Activated gamma-delta T cell treated with anti-CD3 and anti-CD28 coated beads, Interleukin-2, amount 50 U/mL, for 16 hours (primary cell): ENCODE measurements around the gene CMBL.
"Not testable (repeated sequence)": the region's sequence is repeated elsewhere in the genome, so short reads cannot be mapped to it uniquely, and the experiment has no call there.

Experiments
- DNase-seq: peaks from one replicate; pipeline ENCODE4 v3.0.0-alpha.2; 2020; ENCODE audit warnings: low read depth

The CMBL gene

DNA sequence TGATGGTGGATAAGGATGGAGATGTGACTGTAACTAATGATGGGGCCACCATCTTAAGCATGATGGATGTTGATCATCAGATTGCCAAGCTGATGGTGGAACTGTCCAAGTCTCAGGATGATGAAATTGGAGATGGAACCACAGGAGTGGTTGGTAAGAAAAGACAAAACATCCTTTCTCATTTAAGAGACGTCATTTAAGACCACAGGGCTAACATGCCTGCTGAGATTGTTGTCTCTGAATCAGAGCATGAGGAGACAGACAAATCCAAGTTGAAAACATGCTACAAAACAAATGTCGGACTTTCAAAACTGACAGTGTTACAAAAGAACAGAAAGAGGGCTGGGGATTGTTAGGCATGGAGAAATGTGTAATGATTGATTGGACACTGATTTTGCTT lies 53.0 kb downstream of the CMBL start:
- DNase-seq: no peak

DNA sequence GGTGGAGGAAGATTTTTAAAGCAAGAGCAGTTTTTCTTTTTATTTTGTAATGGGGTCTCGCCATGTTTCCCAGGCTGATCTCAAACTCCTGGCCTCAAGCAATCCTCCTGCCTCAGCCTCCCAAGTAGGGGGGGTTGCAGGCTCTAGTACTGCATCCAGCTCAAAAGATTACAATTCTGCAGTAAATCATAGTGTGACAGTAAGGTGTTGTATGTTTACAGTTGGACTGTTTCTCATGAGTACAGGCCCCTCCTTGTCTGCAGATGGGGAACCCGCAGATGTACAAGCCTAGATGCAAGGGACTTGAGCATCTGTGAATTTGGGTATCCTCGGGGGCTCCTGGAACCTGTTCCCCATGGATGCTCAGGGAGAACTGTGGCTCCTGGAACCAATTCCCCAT lies 54.3 kb downstream of the CMBL start:
- no peak for DNase-seq

DNA sequence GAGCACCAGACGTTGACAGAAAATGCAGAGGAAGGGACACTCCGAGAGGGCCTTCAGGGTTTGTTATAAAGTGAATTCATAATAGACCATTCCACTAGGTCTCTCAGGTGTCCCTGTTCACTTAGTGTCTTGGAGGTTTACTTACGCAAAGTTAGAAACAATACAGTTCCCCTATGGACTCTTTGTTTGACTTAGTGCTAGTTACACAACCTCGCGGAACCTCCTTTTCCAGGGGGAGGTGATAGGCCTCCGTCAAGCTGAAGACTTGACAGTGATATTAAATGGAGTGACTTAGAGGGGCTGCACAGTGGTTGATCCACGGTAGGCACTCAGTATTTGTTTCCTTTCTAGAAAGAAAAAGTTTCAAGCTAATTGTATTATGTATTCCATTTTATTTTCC lies 56.3 kb downstream of the CMBL start:
- no peak for DNase-seq

DNA sequence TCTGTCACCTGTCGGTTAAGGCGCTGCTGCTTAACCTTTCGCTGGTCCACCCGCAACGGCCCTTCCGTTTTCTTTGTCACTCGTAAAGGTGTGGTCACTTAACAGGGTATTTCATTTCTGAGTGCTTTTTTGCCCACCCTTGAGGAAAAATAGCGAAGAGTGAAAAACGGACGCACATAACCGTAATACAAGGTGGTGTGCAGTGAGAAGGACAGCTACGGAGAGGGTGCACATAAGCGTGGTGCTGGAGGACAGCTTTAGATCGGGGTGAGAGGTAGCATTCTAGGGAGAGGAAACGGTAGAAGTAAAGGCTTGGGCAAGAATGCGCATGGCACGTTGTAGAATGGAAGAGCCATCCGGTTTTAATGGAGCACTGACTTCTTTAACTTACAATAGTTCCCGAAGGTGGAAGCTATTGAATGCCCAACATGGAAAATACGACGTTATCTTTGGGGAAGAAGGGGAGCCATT lies 56.9 kb downstream of the CMBL start:
- DNase-seq: peak; percentile 10

DNA sequence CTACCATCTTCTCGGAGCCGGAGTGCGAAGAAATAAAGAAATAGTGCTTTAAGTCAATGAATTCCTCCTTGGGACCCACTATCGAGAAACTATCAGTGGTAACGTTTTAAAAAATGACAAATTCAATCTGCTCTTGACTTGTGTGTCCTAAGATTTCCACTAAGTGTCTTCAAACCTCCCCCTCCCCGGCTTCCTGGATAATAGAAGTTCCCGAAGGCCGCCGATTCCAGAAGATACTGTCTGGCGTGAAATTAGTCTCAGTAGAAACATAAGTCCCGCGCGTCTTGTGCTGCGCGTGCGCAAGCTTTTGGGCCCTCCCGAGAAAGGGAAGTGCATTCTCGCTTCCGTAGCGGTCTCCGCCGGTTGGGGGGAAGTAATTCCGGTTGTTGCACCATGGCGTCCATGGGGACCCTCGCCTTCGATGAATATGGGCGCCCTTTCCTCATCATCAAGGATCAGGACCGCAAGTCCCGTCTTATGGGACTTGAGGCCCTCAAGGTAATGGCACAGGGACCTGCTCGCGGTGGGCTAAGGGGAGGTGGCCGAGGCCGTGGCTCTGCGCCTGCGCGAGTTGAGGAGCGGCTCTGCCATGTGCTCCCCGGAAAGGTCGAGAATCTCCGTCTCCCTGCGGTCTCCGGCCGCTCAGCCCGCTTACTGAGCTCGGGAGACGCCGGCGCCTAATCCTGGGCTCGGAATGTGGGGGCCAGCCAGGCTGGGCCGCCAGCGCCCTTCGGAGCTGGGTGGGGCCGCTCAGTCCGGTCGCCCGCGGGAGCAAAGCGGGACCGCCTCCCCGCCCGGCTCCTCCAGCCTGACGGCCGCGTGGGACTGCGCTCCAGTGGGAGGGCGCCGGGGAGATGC lies 57.5 kb downstream of the CMBL start, which contains the start of gene CCT5:
Gene CCT5, plus strand, starts transcription at position 333 of the 858 bp plus-strand sequence. Its CDS starts 61 bp downstream, at position 394.
- DNase-seq: peak; percentile 80

DNA sequence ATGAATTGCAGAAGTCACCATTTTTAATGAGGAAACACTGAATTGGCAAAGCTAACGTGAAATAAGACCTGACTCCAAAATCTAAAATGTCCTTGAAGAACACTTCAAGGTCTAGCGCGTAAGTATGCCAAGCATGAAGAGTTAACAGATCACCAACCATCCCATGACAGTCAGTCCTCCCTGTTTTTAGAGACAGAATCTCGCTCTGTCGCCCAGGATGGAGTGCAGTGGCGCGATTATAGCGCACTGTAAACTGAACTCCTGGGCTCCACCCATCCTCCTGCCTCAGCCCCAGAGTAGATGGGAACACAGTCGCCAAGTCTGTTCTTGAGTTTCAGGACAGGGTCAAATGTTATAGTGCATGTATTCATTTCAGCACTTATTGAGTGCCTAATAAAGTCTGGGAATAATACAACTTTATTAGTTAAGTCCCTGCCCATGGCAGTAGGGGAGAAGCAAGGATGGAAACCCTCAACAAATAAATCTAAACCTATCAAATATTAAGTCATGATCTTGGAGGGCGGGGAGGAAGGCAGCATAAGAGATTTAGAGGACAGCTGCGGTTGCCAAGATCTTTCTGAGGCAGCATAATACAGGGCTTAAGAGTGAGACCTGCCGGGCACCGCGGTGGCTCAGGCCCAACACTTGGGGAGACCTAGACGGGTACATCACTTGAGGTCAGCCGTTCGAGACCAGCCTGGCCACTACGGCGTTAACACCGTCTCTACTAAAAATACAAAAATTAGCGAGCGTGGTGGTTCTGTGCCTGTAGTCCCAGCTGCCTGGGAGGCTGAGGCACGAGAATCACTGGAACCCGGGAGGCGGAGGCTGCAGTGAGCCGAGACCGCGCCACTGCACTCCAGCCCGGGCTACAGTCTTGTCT lies 59.1 kb downstream of the CMBL start:
- no peak for DNase-seq

DNA sequence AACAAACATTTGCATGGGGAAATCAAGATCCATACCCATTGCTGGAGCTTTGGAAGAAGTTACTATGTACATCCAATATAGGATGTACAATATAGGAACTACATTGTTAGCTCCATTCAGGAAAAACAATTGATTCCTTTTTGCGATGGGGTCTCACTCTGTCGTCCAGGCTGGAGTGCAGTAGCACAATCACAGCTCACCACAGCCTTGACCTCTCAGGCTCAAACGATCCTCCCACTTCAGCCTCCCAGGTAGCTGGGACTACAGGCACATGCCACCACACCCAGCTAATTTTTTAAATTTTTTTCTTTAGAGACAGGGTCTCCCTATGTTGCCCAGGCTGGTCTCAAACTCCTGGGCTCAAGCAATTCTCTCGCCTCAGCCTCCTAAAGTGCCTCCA lies 60.5 kb downstream of the CMBL start:
- not testable (repeated sequence) for DNase-seq

DNA sequence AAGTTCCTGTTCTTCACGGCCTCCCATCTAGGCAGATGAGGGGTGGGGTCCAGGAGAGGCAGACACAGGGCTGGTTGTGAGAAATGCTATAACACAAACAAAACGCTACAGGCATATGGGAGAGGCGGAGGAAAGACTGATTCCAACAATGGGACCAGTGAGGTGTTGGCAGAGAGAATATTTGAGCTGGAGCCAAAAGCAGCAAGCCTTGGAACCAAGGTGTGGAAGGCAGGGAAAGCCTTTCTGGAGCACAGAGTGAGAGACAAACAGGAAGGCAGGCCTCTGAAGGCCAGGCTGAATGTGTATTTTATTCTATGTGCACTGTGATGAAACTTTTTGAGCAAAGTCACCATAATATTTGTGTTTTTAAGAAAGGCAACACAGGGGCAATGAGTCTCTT lies 60.9 kb downstream of the CMBL start:
- no peak for DNase-seq

DNA sequence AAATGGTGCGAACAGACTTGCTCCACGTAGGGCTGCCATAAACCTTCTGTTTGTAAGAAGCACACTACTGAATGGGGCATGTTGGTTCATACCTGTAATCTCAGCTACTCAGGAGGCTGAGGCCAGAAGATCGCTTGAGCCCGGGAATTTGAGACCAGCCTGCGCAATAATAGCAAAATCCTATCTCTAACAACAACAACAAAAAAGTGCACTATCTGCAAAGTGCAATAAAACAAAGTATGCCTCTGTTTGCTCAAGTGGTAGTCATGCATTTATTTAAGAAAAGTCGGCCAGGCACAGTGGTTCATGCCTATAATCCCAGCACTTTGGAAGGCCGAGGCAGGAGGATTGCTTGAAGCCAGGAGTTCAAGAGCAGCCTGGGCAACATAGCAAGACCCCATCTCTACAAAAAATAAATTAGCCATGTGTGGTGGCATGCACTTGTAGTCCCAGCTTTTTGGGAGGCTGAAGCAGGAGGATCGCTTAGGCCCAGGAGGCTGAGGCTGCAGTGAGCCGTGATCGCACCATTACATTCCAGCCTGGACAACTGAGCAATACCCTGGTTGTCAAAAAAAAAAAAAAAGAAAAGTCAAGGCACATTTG lies 63.3 kb downstream of the CMBL start:
- DNase-seq: no peak

DNA sequence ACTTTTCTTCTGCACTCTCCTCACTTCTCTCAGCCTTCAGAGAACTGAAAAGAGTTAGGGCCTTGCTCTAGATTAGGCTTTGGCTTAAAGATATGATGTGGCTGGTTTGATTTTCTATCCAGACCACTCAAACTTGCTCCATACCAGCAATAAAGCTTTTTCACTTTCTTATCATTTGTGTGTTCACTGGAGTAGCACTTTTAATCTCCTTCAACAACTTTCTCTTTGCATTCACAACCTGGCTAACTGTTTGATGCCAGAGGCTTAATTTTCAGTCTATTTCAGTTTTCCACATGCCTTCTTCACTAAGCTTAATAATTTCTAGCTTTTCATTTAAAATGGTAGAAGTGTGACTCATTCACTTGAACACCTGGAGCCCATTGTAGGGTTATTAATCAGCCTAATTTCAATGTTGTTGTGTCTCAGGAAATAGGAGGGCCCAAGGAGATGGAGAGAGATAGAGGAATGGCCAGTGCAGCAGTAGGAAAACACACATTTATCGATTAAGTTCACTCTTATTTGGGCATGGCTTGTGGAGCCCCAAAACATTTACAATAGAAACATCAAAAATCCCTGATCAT lies 64.0 kb downstream of the CMBL start:
- DNase-seq: no peak

DNA sequence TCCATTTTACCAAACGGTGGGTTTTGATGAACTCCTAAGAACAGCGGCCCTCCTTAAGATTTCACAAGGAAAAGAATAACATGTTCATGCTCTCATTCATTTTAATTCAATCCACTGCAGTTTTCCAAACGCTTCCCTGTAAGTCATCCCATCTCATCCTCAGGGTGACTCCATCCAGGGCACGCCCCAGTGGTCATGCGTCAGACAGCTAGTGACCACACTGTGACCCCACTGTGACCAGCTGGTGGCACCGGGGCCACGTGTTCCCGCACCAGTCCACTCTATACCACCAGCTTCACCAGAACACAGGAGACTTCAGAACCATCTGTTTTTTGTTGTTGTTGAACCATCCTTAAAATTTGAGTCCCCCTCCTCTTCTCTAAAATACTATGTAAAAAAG lies 72.4 kb downstream of the CMBL start:
- DNase-seq: no peak

DNA sequence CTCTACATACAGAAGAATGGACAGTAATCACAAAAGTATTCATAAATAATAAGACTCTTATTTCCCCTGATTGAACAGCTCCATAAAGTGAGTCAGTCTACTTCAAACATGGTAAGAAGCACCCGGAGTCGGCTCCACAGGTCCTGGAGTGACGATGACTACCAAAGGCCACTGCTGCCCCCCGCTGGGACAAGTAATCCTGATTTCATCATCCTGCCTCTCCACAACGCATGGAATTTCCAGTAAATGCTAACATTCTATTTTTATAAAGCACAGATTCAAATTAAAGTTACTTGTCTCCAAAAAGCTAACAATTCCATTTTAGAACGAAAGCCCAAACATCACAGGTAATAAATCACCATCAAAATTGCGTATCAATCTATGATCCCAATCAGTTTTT lies 74.2 kb downstream of the CMBL start:
- DNase-seq: no peak

DNA sequence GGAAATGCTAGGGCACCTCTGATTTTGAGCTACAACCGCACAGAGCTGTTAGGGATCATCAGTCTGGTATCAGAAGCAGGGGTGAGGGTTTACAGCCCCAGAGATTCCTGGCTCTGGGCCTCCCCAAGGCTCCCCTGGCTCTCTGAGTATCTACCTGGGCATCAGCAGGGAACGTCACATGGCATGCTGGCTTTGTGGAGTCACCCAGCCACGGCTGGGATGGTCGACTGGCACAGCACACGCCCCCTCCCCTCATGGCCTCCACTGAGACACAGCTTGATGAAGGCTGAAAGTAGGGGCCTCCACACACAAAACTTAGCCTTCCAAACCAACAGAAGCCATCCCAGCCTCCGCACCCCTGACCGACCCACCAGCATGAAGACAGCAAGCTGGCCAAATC lies 74.7 kb downstream of the CMBL start:
- DNase-seq: no peak

DNA sequence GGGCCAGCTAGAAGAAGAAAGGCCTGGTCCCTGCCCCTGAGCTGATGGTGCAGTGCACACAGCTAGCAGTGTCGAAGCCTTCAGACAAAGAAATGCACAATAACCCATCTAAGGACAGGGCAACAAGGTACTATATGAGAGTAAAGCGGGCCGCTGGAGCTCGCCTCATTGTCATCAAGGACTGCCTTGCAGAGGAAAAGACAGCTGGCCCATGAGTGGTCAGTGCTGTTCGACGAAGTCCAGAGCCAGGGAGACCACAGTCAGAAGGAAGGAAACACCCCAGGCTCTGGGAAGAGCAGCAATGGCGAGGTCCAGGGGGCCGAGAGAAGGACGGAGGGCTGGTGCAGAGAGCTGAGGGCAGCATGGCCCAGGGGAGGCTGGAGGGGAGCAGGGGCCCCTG lies 75.3 kb downstream of the CMBL start:
- no peak for DNase-seq

DNA sequence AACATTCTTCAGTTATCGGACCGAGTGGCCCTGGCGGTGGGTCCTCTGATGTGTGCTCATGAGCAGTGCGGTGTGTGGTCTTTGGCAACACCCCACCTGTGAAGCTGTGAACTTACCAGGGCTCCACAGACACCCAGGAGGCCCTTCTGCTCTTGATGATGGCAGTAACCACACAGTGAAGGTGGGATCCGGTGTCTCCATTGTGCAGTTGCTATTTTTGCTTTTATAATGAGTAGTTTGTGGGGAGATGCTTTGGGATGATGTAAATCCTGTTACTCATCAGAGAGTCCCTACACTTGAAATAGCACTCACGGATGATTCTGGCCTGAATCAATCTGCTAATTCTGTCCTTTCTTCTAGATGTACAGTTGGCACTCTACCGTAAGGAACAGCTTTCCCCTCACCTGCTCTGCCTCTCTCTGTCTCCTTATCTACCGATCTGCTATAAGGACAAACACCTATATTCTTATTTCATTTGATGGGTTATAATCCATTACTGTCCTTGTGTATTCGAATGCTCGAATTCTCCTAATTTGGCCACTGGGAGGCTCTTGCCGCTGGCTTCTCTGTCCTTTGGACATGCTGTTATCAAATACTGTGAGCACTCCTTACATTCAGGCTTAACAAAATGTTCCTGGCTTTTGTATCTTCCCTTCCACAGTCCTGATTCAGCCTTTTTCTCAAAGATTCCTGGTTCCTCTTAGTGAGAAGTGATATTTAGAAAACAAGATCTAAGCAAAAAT lies 78.2 kb downstream of the CMBL start:
- DNase-seq: no peak

DNA sequence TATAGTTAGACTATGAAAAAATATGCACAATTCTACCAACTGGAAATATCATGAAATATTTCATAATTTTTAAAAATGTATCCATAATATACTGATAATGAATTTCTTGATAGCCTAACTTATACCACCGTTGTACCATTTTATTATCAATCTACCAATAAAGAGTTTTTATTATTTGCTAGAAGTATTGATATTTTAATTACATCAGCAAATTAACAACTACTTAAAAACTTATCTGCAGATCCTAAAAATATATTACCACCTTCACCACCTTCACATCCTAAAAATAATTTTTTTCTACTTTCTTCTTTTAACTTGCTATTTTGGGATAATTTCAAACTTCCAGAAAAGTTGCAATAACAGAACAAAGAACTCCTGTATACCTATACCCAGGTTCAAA lies 79.4 kb downstream of the CMBL start:
- DNase-seq: no peak
